ENCODE measurements around the gene PRKD2. TPM values are rescaled to one million over a fixed set of nuclear protein-coding genes. Genes with fewer than 3 reads are reported as not detected.

PRKD2 gene
- total and polyA plus RNA-seq, 10 of the 15 experiments (the other 5 are each of a cell fraction or from before 2014, with no cell fraction given), result 2.3 to 98.8 (median 32.9) TPM

DNA sequence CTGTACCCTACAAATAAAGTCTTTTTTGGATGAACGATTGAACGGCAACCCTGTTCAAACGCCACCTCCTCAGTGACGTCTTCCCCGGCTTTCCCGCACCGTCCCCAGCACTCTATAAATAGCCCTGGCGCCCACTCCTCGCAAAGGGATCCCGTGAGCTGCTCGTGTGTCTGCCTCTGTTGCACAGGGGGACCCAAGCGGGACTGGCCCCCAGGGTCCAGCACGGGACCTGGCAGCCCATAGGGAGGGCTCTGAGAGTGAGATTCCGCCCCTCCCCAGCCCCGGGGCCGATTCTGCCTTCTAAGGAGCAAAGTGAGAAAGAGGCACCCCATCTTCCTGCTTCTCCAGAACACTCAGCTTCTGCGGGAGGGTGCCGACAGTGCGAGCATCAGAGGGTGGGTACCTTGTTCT, 20.9 kb upstream of the PRKD2 start:
- Histone ChIP-seq H2AFZ (ENCODE audit: control insufficient read depth, low read depth, low read length) (no peak overlapping the region), H3K4me3 (no peak overlapping the region), H3K79me2 (ENCODE audit: control insufficient read depth, insufficient read depth, low read length) (peaks cover 34% of the 10 kb centered on the region), H4K20me1 (ENCODE audit: control insufficient read depth, insufficient read depth) (peaks cover 8% of the 10 kb centered on the region), H3K9me3 (replicated peaks; ENCODE audit: control insufficient read depth, insufficient read depth, low read length) (no peaks in the 10 kb centered on the region), H3K27ac (ENCODE audit: control insufficient read depth, insufficient read depth) (no peak overlapping the region), H3K4me1 (ENCODE audit: control insufficient read depth, insufficient read depth, low read length) (peaks cover 4% of the 10 kb centered on the region; the same call in 1 of the 2 replicates), H3K27me3 (replicated peaks in 1 of 2; ENCODE audit: control insufficient read depth in 2 of 2, insufficient read depth in 2 of 2, low read length in 1 of 2) (no peaks in the 10 kb centered on the region), H3K9ac (ENCODE audit: control insufficient read depth, insufficient read depth, low read length) (no peak overlapping the region), H3K36me3 (ENCODE audit: control insufficient read depth in 2 of 2, insufficient read depth in 2 of 2, low read length in 1 of 2) (peaks cover 18 to 38% of the 10 kb centered on the region in 2 experiments), H3K4me2 (ENCODE audit: control insufficient read depth, insufficient read depth) (no peak overlapping the region)
- BruUV-seq (replicated peaks), result no TSS peak
- in situ Hi-C loops (cut with MboI), result no loop called here
- no peak for DNase-seq (ENCODE audit: low read depth, low spot score)
- CTCF ChIA-PET, result interaction anchor here (1.1 to 1.2 kb wide), 3 partner anchors 9 to 16 kb away, joined by 3 read pairs; no protein-coding TSS in a partner anchor
- FAIRE-seq, result no peak
- no peak for ATAC-seq
- SMC1A ChIA-PET (ENCODE audit: uncharacterized antibody, unreplicated experiment), result no interaction called here
- TF ChIP-seq YY1 (IDR thresholded peaks at IDR 0.05; ENCODE audit: low read depth, low read length) (no peak), MEF2B (IDR thresholded peaks at IDR 0.05; ENCODE audit: partially characterized antibody, poor library complexity, severe bottlenecking) (no peak), ZNF274 (IDR thresholded peaks at IDR 0.05; ENCODE audit: insufficient read depth, insufficient read length) (no peak), SMC3 (IDR thresholded peaks at IDR 0.05; ENCODE audit: borderline replicate concordance, low read length) (no peak), CEBPB (IDR thresholded peaks at IDR 0.05; ENCODE audit: borderline replicate concordance in 1 of 2, low read depth in 2 of 2, low read length in 2 of 2) (no peak), RB1 (IDR thresholded peaks at IDR 0.05; ENCODE audit: borderline replicate concordance) (no peak)
- TF ChIP-seq, protein P1, sequence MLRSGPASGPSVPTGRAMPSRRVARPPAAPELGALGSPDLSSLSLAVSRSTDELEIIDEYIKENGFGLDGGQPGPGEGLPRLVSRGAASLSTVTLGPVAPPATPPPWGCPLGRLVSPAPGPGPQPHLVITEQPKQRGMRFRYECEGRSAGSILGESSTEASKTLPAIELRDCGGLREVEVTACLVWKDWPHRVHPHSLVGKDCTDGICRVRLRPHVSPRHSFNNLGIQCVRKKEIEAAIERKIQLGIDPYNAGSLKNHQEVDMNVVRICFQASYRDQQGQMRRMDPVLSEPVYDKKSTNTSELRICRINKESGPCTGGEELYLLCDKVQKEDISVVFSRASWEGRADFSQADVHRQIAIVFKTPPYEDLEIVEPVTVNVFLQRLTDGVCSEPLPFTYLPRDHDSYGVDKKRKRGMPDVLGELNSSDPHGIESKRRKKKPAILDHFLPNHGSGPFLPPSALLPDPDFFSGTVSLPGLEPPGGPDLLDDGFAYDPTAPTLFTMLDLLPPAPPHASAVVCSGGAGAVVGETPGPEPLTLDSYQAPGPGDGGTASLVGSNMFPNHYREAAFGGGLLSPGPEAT (IDR thresholded peaks at IDR 0.05; ENCODE audit: low read depth), result no peak
- POLR2A ChIA-PET, result no interaction called here
- intact Hi-C loops (cut with micrococcal nuclease; ENCODE audit: unreplicated experiment), result no loop called here
- RAD21 ChIA-PET (ENCODE audit: unreplicated experiment), result no interaction called here
- 89% methylated on average over 19 of the region's 19 CpGs for WGBS (ENCODE audit: insufficient coverage, insufficient replicate concordance, low lambda C conversion rate, missing lambda C conversion rate)

All from GM12878 (cell line).